Ammon's horn (tissue), 1 donor: ENCODE data around the gene BTBD8.
A peak's percentile ranks its signal among the peaks of the same experiment; 100 is the strongest.
"Not testable (repeated sequence)": the region's sequence is repeated elsewhere in the genome, so short reads cannot be mapped to it uniquely, and the experiment has no call there.

ENCODE experiments used
- DNase-seq: peaks from one replicate; pipeline ENCODE4 v3.0.0-alpha.2; 2016; ENCODE audit warnings: low spot score

Gene BTBD8

GRCh38 chr1:92080128-92080985, at the start of gene BTBD8:
BTBD8 (plus strand) TSS chr1:92080345; CDS start chr1:92080572, 227 bp downstream.
- DNase-seq: peak; percentile 90

- DNase-seq: peak; percentile 18
Observed at GRCh38 chr1:92030656-92031107, 49.5 kb upstream of the BTBD8 start.

- no peak for DNase-seq
Observed at GRCh38 chr1:92031281-92032110, 48.6 kb upstream of the BTBD8 start.

DNA sequence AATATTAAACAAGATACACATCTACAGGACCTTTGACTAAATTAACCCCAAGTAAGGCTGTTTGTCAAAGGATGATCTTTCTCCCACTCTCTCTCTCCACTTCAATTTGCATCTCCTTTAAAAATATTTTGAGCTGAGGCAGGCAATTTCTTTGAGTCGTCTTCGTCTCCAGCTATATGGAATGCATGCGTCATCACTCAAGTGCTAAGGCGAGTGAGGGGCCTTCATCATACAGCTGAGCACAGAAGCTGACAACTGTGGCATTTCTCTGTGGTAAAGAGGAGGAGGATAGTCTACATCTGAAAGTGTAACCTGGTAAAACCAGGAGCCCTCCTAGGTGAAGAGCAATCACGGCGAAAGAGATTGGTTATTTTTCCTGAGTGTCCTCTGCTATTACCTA, 42.7 kb upstream of the BTBD8 start:
- no peak for DNase-seq

DNA sequence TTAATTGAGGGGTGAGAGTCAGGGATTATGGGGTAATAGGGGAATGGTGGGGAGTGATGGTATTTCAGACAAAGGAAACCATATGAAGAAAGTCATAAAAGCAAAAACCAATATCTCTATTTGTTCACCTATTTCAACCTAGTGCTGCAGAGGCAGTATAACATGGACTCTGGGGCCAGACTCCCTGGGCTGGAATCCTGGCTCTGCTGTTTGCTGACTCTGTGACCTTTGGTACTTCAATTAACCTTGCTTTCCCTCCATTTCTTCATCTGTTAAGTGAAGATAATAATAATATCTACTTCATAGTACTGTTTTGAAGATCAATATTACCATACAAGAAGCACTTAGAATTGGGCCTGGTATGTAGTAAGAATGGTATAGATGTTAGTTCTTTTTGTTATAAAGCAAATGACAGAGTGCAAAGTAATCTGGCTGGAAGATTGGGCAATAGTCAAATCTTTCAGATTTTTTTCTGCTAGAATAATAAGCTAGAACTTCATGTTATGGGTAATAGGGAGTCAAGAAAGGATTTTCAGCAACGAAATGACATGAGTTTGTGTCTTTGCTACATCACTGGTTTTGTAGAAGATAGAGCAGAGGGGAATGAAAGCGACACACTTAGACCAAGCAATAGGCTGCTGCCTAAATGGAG, 41.3 kb upstream of the BTBD8 start:
- no peak for DNase-seq

DNA sequence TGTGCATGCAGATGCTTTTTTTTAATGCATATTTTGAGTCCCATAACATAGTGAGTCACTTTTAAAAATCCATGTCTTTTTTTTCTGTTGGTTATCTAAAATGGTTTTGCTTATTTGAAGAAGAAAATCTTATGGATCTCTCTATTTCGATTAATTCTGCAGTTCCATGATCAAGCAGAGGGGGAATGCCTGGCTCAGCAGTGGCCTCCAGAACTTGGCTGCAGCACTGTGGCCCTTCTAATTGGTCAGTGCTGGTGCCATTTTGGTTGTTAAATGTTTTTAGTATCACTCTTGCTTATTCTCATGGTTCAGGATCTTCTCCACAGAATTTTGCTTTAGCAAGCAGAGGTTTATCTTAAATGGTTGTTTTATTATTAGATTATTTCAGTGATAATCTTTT, 39.2 kb upstream of the BTBD8 start:
- no peak for DNase-seq

DNA sequence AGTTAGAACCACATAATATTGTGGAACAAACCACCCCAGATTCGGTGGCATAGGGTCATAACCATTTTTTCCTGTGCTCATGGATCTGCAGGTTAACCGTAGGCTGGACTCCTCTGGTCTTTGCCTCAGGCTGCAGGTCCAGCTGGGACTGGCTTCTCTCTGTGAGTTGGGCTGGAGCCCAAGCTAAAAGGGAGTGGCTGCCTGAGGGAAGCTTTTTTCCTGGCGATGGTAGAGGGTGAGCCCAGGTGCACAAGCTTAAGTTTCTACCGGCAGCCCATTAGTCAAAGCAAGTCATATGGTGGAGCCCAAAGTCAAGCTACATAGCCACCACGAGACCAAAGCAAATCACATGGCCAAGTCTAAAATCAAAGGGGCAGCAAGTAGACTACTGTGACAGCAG, 36.5 kb upstream of the BTBD8 start:
- no peak for DNase-seq

DNA sequence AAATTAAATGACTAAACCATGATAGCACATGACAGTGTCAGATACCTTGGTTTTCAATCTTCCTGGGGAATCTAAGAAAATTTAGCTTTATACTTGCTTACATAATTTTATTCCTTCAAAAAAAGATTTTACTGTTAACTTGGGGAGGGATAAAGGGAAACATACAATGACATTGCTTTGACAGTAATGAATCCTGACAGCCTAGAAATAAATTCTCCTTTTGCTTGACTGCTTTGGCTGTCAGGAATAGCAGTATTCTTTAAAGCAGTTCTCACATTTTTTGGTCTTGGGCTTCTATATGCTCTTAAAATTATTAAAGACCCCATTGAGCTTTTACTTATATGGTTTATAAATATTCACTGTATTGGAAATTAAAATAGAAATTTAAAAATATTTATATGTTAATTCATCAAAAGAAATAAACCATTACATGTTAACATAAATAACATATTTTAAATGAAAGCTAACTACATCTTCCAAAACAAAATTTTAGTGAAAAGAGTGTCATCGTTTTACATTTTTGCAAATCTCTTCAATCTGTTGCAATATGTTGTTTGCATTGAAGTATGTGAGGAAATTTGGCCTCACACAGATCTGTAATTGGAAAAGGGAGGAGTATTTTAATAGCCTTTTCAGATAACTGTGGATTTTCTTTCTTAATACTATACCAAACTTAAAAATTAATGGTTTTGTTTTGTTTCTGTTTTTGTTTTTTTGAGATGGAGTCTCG, 34.2 kb upstream of the BTBD8 start:
- no peak for DNase-seq

DNA sequence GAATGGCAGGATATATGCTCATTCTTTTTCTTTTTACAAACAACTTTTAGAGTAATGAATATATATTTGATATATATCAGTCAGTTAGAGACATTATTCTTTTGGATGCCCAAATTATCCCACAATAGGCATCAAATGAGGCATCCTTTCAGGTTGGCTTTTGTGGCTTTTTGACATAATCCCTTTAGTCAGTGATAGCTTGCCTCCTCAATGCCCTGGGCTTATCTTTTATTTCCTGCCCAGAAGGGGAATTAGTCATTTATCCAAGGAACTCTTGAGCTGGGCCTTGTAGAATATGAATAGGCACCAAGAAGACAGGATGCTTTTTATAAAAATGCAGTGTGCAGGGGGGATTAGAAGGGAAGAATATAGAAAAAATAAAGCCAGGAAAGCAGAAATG, 28.2 kb upstream of the BTBD8 start:
- DNase-seq: no peak

- no peak for DNase-seq
Observed at GRCh38 chr1:92065042-92065441, 15.1 kb upstream of the BTBD8 start.

DNA sequence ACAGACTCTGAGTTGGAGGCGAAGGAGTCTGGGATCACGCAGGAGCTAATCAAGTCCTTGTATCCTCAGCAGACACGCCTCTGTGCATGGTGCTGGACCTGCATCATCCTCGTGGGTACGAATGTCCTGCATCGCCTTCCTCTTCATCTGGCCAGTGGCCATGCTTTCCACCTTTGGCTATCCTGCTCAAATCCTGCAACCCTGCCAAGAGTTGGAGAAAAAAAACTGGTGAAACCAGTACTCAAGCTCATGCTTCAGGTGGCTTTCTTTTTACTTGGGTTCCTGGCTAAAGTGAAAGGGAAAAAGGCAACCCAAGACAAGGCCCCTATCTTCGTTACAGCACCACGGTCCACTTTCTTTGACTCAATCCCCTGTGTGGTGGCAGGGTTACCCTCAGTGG, 13.8 kb upstream of the BTBD8 start:
- no peak for DNase-seq

DNA sequence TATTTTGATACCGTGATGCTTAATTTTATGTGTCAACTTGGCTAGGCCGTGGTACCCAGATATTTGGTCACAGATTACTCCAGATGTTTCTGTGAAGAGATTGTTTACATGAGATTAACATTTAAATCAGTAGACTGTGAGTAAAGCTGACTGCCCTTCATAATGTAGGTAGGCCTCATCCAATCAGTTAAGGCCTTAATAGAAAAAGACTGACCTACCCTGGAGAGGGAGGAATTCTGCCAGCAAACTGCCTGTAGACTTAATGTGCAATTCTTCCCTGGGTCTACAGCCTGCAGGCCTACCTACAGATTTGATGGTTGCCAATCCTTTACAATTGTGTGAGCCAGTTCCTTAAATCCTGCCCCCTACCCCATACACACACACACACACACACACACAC, 9.3 kb upstream of the BTBD8 start:
- DNase-seq: no peak

- DNase-seq: not testable (repeated sequence)
Observed at GRCh38 chr1:92074446-92074845, 5.7 kb upstream of the BTBD8 start.

DNA sequence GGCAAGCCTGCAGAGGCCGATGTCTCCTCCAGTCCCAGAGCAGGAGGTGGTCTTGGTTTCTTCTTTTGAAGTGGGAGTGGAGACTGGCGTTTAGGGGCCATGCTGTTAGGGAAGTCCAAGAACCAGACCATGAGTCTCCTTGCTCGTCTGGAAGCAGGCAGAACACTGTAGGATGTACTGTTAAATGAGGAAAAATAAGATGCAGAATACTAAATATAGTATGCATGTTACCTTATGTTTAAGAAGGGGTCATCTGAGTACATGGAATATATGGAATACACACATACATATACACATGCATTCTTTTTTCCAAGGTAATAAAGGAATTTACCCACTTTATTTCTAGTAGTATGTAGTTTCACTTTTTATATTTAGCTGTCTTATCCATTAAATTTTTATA, 4.8 kb upstream of the BTBD8 start, which contains the start of gene SETSIP:
Gene SETSIP, minus strand, starts transcription at position 101 of the 400 bp plus-strand sequence. Its CDS starts 0 bp downstream, at position 101.
- no peak for DNase-seq

DNA sequence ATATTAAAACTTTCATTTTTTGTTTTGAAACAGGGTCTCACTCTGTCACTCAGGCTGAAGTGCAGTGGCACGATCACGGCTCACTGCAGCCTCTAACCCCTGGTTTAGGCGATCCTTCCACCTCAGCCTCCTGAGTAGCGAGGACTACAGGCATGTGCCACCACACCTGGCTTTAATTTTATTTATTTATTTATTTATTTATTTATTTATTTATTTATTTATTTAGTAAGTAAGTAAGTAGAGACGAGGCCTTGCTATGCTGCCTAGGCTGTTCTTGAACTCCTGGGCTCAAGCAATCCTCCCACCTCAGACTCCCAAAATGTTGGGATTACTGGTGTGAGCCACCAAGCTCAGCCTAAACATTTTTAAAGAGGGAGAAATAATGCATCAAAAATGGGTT, 3.8 kb upstream of the BTBD8 start:
- no peak for DNase-seq

DNA sequence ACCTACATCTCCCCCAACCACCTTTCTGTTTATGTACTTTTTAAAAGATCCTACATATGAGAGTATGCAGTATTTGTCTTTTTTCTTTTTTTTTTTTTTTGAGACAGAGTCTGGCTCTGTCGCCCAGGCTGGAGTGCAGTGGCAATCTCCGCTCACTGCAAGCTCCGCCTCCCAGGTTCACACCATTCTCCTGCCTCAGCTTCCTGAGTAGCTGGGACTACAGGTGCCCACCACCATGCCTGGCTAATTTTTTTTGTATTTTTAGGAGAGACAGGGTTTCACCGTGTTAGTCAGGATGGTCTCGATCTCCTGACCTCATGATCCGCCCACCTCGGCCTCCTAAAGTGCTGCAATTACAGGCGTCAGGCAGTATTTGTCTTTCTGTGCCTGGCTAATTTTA, 2.1 kb upstream of the BTBD8 start:
- not testable (repeated sequence) for DNase-seq

GRCh38 chr1:92079441-92079840, 704 bp upstream of the BTBD8 start:
- no peak for DNase-seq

- no peak for DNase-seq
Observed at GRCh38 chr1:92081031-92081430, 886 bp downstream of the BTBD8 start.

DNA sequence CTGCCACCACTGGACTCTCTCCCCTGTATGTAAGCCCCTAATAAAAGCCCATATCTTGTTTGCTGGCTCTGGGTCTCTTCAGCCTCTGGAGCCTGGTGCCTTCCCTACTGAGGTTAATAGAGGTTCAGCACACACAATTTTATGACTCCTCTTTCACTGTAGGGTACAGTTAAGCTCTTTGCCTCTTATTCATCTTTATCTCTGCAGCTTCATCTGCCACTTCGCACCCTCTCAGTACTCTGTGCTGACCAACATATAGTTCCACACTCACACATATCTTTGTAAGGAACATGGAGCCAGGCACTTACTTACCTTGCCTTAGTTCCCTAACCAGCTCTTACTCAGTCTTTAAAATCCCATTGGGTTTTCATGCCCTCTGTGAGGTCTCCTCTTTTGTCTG, 4.5 kb downstream of the BTBD8 start:
- DNase-seq: no peak

DNA sequence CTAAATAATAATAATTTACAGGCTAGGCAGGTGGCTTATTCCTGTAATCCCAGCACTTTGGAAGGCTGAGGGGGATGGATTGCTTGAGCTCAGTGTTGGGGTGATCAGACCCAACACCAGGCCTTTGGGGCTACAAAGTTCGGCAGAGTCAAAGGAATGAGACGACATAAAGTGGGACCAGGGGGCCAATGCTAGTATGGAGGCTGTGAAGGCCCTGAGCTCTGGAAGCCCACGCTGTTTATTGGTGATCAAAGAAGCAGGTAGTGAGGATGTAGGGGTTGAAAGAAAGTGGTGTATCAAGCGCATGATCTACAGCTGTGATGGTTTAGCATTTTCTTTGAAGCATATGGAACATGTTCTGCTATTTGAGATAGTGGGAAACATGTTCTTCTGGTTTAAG, 5.6 kb downstream of the BTBD8 start:
- DNase-seq: no peak

GRCh38 chr1:92087542-92087941, 7.4 kb downstream of the BTBD8 start:
- no peak for DNase-seq

DNA sequence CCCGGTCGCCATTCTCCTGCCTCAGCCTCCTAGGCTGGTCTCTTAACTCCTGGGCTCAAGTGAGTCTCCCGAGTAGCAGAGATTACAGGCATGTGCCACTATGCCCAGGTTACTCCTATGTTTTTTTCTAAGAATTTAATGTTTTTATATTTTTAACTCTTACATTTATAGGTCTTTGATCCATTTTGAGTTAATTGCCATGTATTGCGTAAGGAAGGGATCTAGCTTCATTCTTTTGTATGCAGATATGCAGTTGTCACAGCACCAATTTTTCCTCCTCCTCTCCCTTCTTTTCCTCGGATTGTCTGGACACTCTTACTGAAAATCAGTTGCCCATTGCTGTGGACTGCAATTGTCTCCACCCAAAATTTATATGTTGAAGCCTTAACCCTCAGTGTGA, 11.5 kb downstream of the BTBD8 start:
- no peak for DNase-seq
